ENCODE data around the gene CPNE5. TPM values are rescaled to one million over a fixed set of nuclear protein-coding genes. Genes with fewer than 3 reads are reported as not detected.

CPNE5 gene
- total RNA-seq, 1 donor from 2014 or later = 0.24 TPM

GRCh38 chr6:36735110-36736071 is 103.9 kb downstream of the CPNE5 start:
- Mint-ChIP-seq H3K4me1 (ENCODE audit: low read depth) (no peaks in the 10 kb centered on the region), H3K36me3 (ENCODE audit: insufficient read depth) (no peaks in the 10 kb centered on the region), H3K27ac (no peak overlapping the region), H3K9me3 (ENCODE audit: low read depth) (no peaks in the 10 kb centered on the region), H3K4me3 (ENCODE audit: low read depth) (no peak overlapping the region), H3K27me3 (peaks cover 18% of the 10 kb centered on the region)
- TF ChIP-seq CTCF (IDR thresholded peaks at IDR 0.05; ENCODE audit: unreplicated experiment) = no peak
- DNase-seq (ENCODE audit: low spot score, unreplicated experiment) = no peak

GRCh38 chr6:36734486-36735060 is 104.7 kb downstream of the CPNE5 start:
- DNase-seq (ENCODE audit: low spot score, unreplicated experiment) = no peak
- no peak for TF ChIP-seq CTCF (IDR thresholded peaks at IDR 0.05; ENCODE audit: unreplicated experiment)
- no peaks in the 10 kb centered on the region for H3K9me3 Mint-ChIP-seq (ENCODE audit: low read depth)
- H3K27ac Mint-ChIP-seq = no peak overlapping the region
- H3K36me3 Mint-ChIP-seq (ENCODE audit: insufficient read depth) = no peaks in the 10 kb centered on the region
- H3K4me1 Mint-ChIP-seq (ENCODE audit: low read depth) = no peaks in the 10 kb centered on the region
- H3K27me3 Mint-ChIP-seq = peaks cover 14% of the 10 kb centered on the region
- no peak overlapping the region for H3K4me3 Mint-ChIP-seq (ENCODE audit: low read depth)

GRCh38 chr6:36733300-36733699 is 105.9 kb downstream of the CPNE5 start:
- H3K4me1 Mint-ChIP-seq (ENCODE audit: low read depth) = no peaks in the 10 kb centered on the region
- no peak for TF ChIP-seq CTCF (IDR thresholded peaks at IDR 0.05; ENCODE audit: unreplicated experiment)
- no peaks in the 10 kb centered on the region for H3K9me3 Mint-ChIP-seq (ENCODE audit: low read depth)
- no peak overlapping the region for H3K27ac Mint-ChIP-seq
- peaks cover 16% of the 10 kb centered on the region for H3K27me3 Mint-ChIP-seq
- H3K4me3 Mint-ChIP-seq (ENCODE audit: low read depth) = no peak overlapping the region
- no peaks in the 10 kb centered on the region for H3K36me3 Mint-ChIP-seq (ENCODE audit: insufficient read depth)
- no peak for DNase-seq (ENCODE audit: low spot score, unreplicated experiment)

- DNase-seq (ENCODE audit: low spot score, unreplicated experiment) = no peak
- Mint-ChIP-seq H3K27ac (no peak overlapping the region), H3K27me3 (peaks cover 16% of the 10 kb centered on the region), H3K9me3 (ENCODE audit: low read depth) (no peaks in the 10 kb centered on the region), H3K36me3 (ENCODE audit: insufficient read depth) (no peaks in the 10 kb centered on the region), H3K4me1 (ENCODE audit: low read depth) (no peaks in the 10 kb centered on the region), H3K4me3 (ENCODE audit: low read depth) (no peak overlapping the region)
- no peak for TF ChIP-seq CTCF (IDR thresholded peaks at IDR 0.05; ENCODE audit: unreplicated experiment)
Measured at GRCh38 chr6:36731622-36732310, 107.5 kb downstream of the CPNE5 start.
